Subcutaneous adipose tissue (tissue), 4 donors: Measurements from ENCODE around the gene PSPN. TPM values are rescaled to one million over a fixed set of nuclear protein-coding genes. Genes with fewer than 3 reads are reported as not detected.

Experiments
- total RNA-seq, 4 donors: library from RNA; depleted of rRNA; stranded (reverse); fragments of >200 nt; gene quantifications; one replicate each; pipeline ENCODE4 v1.1.0, GENCODE V29; 2016
- TF ChIP-seq, protein P1 (sequence below): fragments of 450-650 bp; IDR thresholded peaks from one replicate; pipeline ENCODE4 v1.5.1; 2016; ENCODE audit warnings: low read depth, mild to moderate bottlenecking, control low read depth, antibody characterized with exemption, moderate library complexity

The PSPN gene
- total RNA-seq, 4 donors from 2014 or later: 0.16 to 1.5 (median 0.78) TPM

DNA sequence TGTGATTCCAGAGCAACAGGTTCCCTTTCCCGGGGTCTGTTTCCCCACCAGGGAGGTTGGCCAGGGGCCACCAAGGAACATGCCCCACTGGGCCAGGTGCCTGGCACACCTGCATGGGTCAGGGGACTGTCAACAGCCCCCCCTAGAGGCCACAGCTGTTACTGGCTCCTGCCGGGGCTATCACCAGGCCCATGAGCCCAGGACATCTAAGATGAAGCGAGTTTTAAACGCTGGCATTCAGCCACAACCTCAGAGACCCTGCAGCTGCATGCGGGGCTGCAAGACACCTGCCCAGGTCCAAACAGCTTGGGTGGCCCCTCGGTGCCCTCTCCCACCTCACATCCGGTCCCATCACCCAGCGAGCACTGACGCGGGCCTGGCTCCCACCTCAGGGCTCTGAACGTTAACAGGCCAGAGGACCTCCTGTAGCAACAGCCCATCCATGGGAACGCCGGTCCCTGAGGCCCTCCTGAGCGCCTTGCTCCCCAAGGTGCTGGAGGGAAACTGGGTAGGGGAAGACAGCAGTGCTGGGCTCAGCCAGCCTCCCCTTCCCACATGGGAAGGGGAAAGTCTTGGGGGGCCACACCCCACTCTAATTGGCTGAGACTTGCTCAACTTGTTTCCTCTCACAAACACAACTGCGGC lies 36.8 kb upstream of the PSPN start:
- TF ChIP-seq, protein P1, sequence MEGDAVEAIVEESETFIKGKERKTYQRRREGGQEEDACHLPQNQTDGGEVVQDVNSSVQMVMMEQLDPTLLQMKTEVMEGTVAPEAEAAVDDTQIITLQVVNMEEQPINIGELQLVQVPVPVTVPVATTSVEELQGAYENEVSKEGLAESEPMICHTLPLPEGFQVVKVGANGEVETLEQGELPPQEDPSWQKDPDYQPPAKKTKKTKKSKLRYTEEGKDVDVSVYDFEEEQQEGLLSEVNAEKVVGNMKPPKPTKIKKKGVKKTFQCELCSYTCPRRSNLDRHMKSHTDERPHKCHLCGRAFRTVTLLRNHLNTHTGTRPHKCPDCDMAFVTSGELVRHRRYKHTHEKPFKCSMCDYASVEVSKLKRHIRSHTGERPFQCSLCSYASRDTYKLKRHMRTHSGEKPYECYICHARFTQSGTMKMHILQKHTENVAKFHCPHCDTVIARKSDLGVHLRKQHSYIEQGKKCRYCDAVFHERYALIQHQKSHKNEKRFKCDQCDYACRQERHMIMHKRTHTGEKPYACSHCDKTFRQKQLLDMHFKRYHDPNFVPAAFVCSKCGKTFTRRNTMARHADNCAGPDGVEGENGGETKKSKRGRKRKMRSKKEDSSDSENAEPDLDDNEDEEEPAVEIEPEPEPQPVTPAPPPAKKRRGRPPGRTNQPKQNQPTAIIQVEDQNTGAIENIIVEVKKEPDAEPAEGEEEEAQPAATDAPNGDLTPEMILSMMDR: no peak

DNA sequence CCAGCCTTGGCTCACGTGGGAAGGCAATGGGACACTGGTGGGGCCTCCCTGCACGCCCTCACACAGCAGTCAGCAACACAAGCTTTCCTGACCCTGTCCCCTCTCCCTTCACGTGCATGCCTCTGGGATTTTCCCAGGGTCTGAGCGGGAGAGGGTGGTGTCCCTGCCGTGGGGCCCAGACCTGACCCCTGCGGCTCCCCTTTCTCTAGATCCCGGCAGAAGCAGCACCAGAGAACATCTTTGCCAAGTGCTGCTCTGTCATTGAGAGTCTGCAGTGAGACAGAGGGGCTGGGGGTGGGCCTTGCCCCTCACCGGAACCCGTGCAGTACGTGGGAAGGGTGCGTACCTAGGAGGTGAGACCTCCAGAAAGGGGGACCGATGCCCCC lies 36.3 kb upstream of the PSPN start:
- TF ChIP-seq, protein P1: no peak

DNA sequence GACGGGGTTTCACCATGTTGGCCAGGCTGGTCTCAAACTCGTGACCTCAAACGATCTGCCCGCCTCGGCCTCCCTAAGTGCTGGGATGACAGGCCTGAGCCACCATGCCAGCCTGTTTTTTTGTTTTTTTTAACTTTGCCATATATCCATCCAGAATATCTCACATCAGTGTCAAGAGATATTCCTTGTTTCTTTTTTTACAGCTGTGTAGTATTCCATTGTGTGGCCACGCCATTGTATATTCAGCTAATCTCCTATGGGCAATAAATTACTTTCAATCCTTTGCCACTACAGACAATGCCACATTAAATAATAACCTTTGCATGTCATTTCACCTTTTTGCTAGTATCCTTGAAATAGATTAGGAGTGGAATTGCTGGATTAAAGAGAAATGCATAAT lies 33.6 kb upstream of the PSPN start:
- TF ChIP-seq, protein P1: no peak

DNA sequence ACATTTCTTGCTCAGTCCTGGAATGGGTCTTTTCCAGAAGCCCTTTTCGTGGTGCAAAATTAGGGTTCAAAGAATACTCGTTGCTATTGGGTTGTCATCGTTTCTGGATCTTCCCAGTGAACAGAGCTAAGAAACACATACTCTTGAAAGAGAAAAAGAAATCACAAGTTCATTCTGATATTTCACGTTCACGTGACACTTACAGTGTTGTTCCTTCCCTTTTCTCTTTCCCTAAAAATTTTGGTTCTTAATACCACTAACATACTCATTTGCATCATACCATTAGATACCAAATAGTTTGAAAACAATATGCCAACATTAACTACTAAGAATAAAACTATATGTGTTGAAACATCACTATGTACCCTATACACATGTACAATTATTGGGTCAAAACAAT lies 30.7 kb upstream of the PSPN start:
- TF ChIP-seq, protein P1: no peak

DNA sequence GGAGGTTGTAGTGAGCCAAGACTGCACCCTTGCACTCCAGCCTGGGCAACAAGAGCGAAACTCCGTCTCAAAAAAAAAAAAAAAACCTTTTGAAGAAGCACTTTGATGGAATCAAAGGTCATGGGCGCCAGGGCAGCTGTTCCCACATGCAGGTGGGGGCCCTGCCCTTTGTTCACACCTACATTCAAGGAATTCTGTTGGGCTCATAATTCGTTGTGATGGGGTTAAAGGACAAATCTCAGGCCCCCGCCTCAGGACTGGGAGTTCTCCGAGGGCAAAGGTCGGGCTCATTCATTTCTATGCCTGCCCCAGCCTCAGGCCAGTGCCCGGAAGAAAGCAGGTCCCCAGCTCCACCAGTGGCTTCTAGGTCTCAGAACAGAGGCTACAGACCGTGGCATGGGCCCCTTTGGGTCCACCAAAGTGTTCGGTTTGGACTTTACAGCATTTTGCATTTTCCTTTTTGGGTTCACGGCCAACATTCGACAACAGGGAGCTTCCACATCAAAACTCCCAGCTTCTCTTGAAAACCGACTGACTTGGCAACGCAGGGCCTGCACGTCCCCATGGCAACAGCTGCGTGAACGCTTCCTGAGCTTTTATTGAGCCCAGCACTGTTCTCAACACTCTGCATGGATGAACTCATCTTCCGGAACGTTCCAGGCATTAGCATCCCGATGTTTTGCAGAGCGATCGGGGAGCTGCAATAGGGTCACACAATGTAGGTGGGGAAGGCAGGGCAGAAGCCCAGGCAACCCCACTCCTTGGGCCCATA lies 27.3 kb upstream of the PSPN start:
- TF ChIP-seq, protein P1: no peak

DNA sequence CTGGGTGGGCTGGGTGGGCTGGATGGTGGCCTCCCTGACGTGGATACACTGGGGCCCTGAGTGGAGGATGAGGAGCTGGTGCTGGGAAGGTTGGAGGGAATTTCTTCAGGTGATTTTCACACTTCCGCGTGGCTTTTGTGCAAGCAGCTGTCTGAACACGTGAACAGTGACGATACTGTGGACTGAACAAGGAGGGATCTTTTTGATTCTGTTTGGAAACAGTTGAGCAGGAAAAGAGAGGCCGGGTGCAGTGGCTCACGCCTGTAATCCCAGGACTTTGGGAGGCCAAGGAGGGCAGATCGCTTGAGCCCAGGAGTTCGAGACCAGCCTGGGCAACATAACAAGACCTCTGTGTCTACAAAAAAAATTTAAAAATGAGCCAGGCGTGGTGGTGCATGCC lies 26.3 kb upstream of the PSPN start:
- TF ChIP-seq, protein P1: no peak

DNA sequence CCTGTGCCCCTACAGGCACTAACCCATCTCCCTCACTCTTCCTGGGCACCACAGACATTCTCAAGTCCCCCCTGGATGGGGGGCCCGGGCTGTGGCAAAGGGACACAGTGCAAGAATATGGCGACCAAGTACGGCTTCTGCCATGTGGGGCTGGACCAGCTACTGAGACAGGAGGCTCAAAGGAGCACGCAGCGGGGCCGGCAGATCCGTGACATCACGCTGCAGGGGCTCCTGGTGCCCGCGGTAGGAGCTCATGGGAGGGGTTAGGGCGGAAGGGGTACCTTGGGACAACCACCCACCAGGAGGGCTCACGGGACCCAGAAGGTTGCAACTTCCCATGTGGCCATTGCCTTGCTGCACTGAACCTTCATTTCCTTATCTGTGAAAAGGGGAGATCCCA lies 20.6 kb upstream of the PSPN start:
- TF ChIP-seq, protein P1: no peak
